GM19395 (cell line): ENCODE results near the gene DCAF6.
"Not testable (repeated sequence)": the region's sequence is repeated elsewhere in the genome, so short reads cannot be mapped to it uniquely, and the experiment has no call there.

Experiments
- ATAC-seq: cut with Tn5 transposase; IDR thresholded peaks from one replicate; pipeline ENCODE4 v1.9.1; 2021; ENCODE audit warnings: mild to moderate bottlenecking, moderate library complexity; ENCODE audit not compliant: unreplicated experiment

The DCAF6 gene, protein sequence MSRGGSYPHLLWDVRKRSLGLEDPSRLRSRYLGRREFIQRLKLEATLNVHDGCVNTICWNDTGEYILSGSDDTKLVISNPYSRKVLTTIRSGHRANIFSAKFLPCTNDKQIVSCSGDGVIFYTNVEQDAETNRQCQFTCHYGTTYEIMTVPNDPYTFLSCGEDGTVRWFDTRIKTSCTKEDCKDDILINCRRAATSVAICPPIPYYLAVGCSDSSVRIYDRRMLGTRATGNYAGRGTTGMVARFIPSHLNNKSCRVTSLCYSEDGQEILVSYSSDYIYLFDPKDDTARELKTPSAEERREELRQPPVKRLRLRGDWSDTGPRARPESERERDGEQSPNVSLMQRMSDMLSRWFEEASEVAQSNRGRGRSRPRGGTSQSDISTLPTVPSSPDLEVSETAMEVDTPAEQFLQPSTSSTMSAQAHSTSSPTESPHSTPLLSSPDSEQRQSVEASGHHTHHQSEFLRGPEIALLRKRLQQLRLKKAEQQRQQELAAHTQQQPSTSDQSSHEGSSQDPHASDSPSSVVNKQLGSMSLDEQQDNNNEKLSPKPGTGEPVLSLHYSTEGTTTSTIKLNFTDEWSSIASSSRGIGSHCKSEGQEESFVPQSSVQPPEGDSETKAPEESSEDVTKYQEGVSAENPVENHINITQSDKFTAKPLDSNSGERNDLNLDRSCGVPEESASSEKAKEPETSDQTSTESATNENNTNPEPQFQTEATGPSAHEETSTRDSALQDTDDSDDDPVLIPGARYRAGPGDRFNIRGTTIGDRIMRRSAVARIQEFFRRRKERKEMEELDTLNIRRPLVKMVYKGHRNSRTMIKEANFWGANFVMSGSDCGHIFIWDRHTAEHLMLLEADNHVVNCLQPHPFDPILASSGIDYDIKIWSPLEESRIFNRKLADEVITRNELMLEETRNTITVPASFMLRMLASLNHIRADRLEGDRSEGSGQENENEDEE

DNA sequence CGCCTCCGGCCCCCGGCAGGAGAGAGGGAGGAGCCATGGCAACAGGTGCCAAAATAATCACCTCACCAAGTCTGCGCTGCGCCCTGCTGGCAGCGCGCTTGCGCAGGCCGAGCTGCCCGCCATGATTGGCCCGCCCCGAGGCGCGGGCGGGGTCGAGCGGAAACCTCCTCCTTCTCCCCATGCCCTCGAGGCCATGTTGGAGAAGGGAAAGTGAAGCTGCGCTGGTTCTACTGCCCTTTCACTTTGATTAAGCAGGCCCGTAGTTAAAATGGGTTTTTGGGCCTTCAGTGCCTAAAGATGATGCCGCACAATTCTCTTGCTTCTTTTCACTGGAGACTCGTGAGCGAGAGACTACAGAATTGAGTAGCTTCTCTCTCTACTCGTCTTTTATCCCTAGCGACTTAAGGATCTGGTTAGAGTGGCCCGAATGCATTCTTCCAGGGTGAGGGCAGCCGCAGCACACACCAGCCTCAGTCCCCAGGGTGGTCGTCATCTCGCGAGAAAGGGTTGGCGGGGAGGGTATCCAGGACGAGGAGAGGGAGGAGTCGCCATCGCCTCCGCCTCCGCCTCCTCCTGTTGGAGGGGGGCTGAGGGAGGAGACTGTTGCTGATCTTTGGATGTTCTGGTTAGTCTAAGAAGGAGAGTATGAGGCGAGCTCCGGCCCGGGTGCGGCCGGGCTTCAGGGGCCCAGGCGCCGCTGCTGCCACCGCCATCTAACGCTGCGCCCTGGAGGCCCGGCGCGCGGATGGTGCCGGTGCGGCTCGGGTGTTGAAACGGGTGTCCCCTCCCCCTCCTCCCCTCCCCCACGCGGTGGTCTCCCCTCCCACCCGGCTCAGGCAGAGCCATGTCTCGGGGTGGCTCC lies at the start of gene DCAF6:
TSS of gene DCAF6 (plus strand) at position 616 of the 862 bp plus-strand sequence. CDS start at position 845, 229 bp downstream.
- peak; percentile 82 for ATAC-seq

DNA sequence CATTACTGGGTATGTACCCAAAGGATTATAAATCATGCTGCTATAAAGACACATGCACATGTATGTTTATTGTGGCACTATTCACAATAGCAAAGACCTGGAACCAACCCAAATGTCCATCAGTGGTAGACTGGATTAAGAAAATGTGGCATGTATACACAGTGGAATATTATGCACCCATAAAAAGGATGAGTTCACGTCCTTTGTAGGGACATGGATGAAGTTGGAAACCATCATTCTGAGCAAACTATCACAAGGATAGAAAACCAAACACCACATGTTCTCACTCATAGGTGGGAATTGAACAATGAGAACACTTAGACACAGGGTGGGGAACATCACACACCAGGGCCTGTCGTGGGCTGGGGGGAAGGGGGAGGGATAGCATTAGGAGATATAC lies 49.3 kb upstream of the DCAF6 start:
- ATAC-seq, result not testable (repeated sequence)

DNA sequence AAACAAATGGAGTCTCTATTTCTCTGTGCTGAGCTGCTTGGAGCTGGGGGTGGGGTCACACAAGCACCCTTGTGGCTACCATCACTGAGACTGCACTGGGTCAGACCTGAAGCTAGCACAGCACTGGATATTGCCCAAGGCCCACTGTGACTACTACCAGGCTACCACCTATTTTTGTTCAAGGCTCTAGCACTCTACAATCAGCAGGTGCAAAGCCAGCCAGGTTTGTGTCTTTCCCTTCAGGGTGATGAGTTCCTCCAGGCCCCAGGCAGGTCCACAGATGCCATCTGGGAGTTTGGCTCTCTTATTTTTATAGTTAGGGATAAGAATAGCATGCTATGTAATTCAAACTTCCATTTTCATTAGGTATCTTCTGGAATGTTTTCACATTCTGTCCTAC lies 46.1 kb upstream of the DCAF6 start:
- ATAC-seq, result no peak

DNA sequence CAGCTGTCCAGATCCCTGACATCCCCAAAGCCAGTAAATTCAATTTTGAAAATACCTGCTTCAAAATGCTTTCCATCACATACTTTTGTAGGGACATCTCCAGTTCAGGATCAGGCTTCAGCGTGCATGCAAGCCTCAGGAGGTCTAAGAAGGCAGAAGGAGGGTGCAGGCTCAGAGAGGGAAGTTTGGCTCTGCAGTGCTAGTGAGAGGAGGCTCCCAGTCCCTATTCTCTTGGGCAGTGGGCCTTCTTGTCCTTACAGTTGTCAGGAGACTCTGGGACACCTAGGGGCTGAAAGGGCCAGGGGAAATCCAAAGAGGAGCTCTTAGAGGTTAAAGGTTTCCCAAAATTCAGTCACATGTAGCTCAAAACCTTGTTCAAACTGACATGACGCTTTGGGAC lies 42.7 kb upstream of the DCAF6 start:
- ATAC-seq, result no peak

DNA sequence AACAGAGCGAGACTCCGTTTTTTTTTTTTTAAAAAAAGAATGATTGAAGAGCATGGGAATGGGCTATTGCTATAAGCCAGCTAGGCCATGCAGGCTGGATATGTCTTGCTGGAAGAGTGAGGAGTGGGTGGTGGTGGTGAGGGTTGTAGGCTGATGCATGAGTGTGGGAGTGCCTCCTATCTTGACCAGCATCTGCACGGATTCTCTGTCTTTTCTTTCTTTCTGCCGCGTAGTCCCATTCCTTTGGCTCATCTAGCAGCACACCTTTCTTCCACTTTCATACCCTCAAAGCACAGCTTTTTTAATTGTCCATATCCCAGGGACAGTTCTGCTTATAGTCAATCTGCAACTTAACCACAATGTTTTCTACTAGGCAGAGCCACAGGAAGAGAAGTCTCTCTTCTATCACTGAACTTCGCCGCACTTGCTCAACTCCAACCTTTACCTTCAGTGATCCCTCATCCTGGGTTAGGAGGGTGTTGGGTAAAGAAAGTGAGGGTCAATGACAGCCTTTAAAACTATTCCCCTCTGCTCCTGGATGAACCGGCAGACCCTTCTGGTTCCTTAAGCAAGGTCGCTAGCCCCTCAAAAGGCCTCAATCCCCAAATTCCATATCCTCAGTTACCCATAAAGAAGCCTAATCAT lies 37.8 kb upstream of the DCAF6 start:
- ATAC-seq, result peak; percentile 15

DNA sequence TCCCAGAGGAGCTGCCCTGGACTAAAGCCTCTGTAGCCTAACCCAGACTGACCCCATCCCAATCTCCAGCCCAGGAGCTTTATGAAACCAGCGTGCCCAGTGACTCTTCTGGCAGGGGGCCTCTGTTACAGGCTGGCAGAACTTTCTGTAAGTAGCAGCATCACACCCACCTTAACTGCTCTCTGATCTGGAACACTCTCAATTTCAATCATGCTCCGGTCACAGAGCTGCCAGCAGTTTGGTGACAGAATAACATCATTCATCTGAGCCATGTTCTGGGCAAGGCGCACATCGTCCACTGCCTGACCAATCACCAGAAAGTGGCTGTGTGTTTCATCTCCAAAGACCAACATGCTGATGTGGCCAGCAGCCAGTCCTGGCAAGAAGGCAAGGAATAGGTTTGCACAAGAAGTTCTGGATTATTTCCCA lies 37.2 kb upstream of the DCAF6 start:
- peak; percentile 90 for ATAC-seq

DNA sequence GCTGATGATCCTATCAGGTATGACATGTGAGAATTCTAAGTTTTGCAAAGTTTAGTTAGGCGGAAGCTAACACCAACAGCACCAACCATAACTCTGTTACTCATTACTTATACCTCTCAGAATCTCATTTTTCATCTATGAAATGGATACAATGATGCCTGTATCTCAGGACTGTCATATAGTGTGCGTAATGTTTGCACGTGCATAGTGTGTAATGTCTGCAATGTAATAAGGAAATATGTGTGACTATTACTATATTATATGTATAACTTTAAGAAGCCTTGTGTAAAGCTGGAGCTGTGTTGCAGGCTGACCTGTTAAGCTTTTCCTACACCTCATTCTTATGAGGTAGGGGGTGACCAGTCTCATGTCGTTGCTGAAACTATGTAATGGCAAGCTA lies 35.6 kb upstream of the DCAF6 start:
- no peak for ATAC-seq

DNA sequence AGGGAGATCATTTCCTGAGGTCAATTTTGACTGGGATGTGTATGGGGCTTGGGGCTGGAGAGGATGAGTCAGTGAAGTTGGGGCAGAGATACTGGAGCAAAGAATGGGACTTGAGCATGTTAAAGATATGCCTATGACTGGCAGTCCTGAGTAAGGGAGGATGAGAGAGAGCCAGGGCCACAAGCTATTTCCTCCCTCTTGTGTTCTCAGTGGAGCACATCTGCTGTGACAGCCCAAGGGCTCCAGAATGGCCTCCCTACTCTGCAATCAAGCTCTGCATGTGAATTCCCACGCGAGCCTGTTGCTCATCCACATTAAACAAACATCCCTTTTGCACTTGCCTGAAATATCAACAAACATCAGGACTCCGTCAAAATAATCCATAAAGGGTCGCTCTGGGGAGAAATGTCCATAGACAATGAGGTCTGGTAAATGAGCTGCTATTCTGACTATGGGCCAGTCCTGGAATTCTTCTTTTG lies 31.8 kb upstream of the DCAF6 start:
- ATAC-seq, result no peak

DNA sequence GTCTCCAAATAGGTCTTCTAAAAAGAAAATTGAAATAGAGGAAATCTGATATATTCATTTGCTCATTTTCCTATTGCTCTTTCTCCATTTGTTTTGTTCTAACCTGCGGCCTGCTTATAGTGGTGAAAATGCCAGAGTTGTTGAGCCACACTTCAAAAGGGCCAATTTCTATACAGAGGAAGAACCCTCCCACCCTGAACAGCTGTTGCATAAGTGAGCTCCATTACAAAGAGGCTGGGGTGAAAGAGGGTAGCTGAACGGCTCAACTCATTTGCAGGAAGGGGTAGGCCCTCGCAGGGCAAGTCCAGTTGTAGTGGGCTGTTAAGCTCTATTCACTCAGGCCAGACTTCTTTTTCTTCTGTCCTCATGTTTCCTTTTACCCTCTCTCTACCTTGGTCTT lies 31.3 kb upstream of the DCAF6 start:
- no peak for ATAC-seq

DNA sequence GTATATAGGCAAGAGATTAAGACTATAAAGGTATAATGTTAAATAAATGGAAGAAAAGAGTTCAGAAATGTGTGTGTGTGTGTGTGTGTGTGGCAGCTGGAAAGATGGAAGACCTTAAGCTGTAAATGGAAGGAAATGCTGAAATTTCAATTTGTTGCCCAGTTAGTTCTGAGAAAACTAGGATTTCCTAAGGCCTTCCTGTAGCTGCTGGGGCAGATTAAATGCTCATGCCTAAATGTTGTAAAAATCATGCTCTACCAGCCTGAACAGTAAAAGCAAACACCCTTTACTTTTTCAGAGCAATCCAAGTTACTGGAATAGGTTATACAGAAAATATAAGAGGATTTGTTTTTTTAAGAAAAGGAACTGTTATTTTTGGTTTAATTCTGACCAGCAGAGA lies 30.8 kb upstream of the DCAF6 start:
- ATAC-seq, result no peak

DNA sequence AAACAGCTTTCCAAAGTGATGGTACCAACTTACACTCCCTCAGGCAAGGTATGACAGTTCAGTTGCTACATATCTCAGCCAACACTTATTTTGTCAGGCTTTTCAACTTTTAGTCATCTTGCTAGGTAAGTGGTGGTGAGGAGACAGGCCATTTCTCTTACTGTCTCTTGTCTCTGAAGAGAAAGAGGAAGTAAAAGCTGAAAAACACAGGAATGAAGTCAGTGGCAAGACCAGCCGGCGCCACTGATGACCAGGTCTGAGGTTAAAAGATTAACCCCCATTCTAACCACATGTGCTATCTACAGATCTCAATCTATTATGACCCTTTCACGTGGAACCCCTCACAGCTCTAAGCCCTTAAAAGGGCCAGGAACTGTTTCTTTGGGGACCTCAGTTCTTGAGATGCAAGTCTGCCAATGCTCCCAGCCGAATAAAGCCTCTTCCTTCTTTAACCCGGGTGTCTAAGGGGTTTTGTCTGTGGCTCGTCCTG lies 26.7 kb upstream of the DCAF6 start:
- ATAC-seq, result no peak

DNA sequence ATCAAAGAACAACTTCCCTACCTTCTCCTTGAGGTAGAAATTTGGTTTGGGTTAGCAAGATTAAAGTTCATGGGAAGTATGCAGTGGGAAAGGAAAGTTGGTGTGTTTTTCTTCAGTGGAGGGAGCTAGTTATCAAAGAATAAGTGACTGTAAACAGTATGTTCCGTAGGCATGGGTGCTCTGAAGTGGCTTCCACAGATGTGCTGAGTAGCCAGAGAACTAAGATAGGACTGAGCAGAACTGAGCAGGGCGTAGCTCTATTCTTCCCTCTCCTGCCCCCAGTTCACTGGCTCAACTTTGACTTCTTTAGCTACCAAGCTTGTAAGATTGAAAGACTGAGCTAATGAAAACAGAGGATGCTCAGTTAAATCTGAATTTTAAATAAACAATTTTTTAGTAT lies 26.0 kb upstream of the DCAF6 start:
- ATAC-seq, result no peak

DNA sequence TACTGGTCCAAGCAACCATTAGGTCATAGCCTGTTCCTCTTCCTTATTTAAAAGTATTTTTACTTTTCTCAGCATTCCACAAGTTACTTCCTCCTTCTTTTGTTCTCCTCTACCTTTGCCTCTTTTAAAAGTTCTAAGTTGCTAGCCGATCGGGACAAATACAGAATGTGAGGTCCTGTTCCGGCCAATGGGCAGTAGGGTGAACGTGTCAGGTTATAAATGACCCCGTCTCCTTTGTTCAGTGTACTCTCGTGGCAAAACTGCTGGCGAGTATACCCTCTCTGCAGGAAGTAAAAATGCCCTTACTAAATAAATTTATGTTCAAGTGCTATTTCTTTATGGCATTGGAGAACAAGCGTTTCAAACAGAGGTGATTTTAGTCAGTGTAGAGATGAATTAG lies 25.1 kb upstream of the DCAF6 start:
- no peak for ATAC-seq

DNA sequence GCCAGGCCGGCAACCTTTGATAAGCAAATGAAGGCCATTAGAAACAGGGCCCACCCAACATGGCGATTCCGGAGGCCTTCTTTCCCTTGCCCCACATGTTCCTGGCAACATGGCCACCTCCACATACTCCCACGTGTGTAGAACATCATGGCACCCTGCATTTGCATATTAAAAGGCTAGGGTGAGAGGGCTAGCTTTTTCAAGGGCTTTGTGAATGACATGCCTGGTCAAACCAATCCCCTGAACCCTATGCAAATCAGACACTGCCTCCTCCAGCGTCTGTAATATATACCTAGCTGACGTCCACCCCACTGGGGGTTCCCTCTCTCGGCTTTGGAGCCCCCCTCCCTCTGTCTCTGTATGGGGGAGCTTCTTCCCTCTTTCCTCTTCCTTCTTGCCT lies 24.2 kb upstream of the DCAF6 start:
- no peak for ATAC-seq

DNA sequence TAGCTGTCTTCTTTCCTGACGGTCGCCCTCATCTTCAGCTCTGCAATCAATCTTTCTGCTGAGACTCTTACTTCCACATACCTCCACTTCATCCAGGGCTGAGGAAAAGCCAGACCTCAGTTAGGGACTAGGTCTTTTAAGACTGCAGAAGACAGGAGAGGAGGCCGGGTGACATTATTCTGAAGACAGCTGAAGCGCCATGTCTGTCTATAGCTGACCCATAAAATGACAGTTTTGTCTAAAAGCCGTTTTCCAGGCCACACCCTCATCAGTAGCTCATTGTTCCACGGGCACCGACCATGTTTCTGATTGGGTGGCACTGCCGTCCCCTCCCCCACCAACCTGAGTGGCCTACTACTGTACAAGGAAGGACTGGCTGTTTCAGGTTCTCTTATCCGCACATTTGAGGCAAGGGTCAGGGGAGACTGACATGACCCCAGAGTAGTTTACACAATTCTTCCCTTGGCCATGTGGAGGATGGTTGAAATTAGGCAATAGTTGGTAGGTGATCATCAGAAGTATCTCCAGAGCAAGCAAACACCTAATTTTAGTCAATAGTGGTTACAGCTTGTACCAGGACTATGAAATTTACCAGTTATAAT lies 22.5 kb upstream of the DCAF6 start, which contains the start of gene ADCY10:
TSS of gene ADCY10 (minus strand) at position 240 of the 602 bp plus-strand sequence. CDS start 8,994 bp downstream, outside the sequence.
- ATAC-seq, result no peak

DNA sequence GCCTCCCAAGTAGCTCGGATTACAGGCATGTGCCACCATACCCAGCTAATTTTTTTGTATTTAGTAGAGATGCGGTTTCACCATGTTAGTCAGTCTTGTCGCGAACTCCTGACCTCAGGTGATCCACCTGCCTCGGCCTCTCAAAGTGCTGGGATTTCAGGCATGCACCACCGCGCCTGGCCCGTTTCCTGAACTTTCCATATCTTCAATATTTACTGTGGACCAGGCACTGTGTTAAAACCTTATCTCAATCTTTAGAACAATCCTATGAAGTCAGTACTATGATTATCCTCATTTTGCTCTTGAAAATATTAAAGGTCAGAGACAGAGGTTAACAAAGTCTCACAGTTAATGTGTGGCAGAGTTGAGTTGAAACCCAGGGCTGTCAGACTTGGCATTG lies 20.9 kb upstream of the DCAF6 start:
- no peak for ATAC-seq

DNA sequence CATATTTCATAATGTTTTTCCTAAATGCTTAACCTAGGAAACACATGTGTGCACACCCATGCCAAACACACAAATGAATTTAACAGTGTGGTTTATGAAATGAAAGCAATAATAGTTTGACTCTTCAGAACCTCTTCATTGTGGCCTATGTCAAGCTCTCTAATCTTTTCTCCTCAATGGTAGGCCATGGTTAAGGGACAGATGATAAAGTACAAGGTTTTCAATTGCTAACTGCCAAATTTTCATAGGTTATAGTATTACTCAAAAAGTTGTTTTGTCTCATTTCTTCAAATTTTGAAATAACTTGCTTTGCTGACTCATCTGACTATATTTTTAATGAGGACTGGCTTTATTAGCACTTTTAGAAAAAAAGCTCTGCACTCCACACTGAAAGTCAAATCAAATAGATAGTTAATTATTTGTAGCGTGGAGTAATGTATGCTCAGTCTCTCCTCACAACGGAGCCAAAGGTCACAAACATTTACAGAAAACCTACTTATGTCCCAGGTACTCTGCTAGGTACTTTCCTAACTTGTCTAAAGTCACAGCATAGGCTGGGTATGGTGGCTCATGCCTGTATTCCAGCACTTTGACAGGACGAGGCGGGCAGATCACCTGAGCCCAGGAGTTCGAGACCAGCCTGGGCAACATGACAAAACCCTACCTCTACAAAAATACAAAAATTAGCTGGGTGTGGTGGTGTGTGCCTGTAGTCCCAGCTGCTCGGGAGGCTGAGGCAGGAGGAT lies 19.5 kb upstream of the DCAF6 start:
- ATAC-seq, result no peak

DNA sequence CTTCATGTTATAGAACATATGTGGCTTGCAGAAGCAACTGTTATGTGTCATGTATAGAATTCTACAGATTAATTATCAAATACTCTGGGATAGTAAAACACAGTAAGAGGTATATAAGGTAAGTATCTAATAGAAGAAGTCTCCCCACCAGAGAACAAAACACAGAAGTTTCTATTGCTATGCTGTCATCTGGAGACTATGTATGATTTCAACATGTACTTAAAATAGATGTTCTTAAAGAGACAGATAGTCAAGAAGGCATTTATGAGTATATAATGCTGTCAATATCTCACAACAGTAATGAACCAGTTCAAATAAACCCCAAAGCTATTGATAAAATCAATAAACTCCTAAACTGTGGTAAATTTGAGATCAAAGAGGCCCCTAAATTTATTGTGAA lies 14.5 kb upstream of the DCAF6 start:
- no peak for ATAC-seq

DNA sequence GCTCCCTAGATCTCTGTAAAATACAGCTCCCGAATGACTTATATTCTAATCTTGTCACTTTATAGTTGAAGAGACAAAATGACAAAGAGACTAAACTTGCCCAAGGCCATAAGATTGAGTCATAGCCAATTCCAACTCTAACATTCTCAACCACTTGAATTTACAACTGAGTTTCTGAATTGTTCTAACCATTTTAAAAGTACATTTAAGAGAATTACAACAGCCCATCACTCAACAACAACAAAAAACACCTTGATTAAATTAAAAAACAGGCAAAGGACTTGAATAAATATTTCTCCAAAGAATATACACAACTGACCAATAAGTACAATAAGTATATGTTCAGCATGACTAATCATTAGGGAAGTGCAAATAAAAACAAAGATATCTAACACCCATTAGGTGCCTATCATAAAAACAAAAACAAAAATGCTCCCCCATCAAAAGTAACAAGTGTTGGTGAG lies 13.8 kb upstream of the DCAF6 start:
- ATAC-seq, result no peak
